ENCODE measurements around the gene HSPBP1. TPM values are rescaled to one million over a fixed set of nuclear protein-coding genes. Genes with fewer than 3 reads are reported as not detected.

The HSPBP1 gene
- total and polyA plus RNA-seq, 9 of the 15 experiments (the other 6 are each of a cell fraction or from before 2014, with no cell fraction given): 0.83 to 81.3 (median 21.8) TPM

GRCh38 chr19:55301459-55302317 lies 21.8 kb upstream of the HSPBP1 start (continued):
- no peak for TF ChIP-seq ZNF311 (CRISPR knock-in tag; IDR thresholded peaks at IDR 0.05)
- peak in 2 of 3 experiments; percentile 20 to 44 for TF ChIP-seq YY1 (IDR thresholded peaks at IDR 0.05; ENCODE audit: borderline replicate concordance in 1 of 3, control insufficient read depth in 1 of 3, extremely low read depth in 1 of 3, insufficient read depth in 3 of 3, insufficient read length in 1 of 3, insufficient replicate concordance in 2 of 3, low read depth in 1 of 3, low read length in 2 of 3)
- no peak for TF ChIP-seq NR2C1 (IDR thresholded peaks at IDR 0.05)
- no peak for TF ChIP-seq NR2C1 (tag; IDR thresholded peaks at IDR 0.05)
- TF ChIP-seq JUND (IDR thresholded peaks at IDR 0.05; ENCODE audit: borderline replicate concordance, low read depth, low read length): peak; percentile 21; the same call in 1 of the 2 replicates
- TF ChIP-seq JUND (tag; IDR thresholded peaks at IDR 0.05; ENCODE audit: borderline replicate concordance, low read depth, low read length): peak; percentile 34; the same call in 1 of the 3 replicates
- TF ChIP-seq CREM (IDR thresholded peaks at IDR 0.05; ENCODE audit: low read depth): no peak
- no peak for TF ChIP-seq RFX7 (CRISPR knock-in tag; IDR thresholded peaks at IDR 0.05)
- TF ChIP-seq GATAD2A (IDR thresholded peaks at IDR 0.05): peak; percentile 84; the same call in 1 of the 2 replicates
- no peak for TF ChIP-seq SREBF2 (CRISPR knock-in tag; IDR thresholded peaks at IDR 0.05)
- no peak for TF ChIP-seq ZBTB26 (CRISPR knock-in tag; IDR thresholded peaks at IDR 0.05)
- TF ChIP-seq ZFP36 (IDR thresholded peaks at IDR 0.05; ENCODE audit: low read depth, low read length, partially characterized antibody): no peak
- no peak for TF ChIP-seq JUN (IDR thresholded peaks at IDR 0.05; ENCODE audit: borderline replicate concordance, low read depth, low read length)
- no peak for TF ChIP-seq JUN (CRISPR knock-in tag; IDR thresholded peaks at IDR 0.05; ENCODE audit: borderline replicate concordance)
- no peak; the same call in 1 of the 2 replicates for TF ChIP-seq SUPT5H (IDR thresholded peaks at IDR 0.05)
- no peak for TF ChIP-seq ELK1 (CRISPR knock-in tag; IDR thresholded peaks at IDR 0.05)
- no peak for TF ChIP-seq ZNF740 (CRISPR knock-in tag; IDR thresholded peaks at IDR 0.05)
- TF ChIP-seq ZNF740 (tag; IDR thresholded peaks at IDR 0.05): 0 out of 4 replicates have a peak, but pooled peaks of 1 of the 2 experiments have one; percentile 55
- TF ChIP-seq NFE2 (IDR thresholded peaks at IDR 0.05; ENCODE audit: low read depth): no peak
- TF ChIP-seq SAP30 (IDR thresholded peaks at IDR 0.05; ENCODE audit: borderline replicate concordance, insufficient read depth, low read depth, low read length, poor library complexity, severe bottlenecking): no peak
- TF ChIP-seq PPARD (CRISPR knock-in tag; IDR thresholded peaks at IDR 0.05): no peak
